Right lobe of liver (tissue), 6 donors: Measurements from ENCODE around the gene MRPL53. TPM values are rescaled to one million over a fixed set of nuclear protein-coding genes. Genes with fewer than 3 reads are reported as not detected.
A peak's percentile ranks its signal among the peaks of the same experiment; 100 is the strongest.

Source experiments
- ATAC-seq, 4 donors: fragments of 200-7000 bp; cut with Tn5 transposase; one replicate each; pipeline ENCODE4 v1.9.1; 2020; ENCODE audit warnings: mild to moderate bottlenecking in 4 of 4, moderate library complexity in 4 of 4
- DNase-seq, 3 donors: peaks; one replicate each; pipeline ENCODE4 v3.0.0-alpha.2; 2020
- H3K27ac ChIP-seq, 3 donors: fragments of 200-600 bp; one replicate each; pipeline ENCODE4 v1.8.0; 2022
- H3K27me3 ChIP-seq, 2 donors: fragments of 200-600 bp; one replicate each; pipeline ENCODE4 v1.8.0; 2022
- H3K36me3 ChIP-seq, 4 donors: fragments of 200-600 bp; sonication (generic) in 1 of 4; one replicate each; pipeline versions ENCODE4 v1.5.1 to v1.8.0; 2017 to 2022; ENCODE audit warnings: control low read depth in 1 of 4
- H3K4me1 ChIP-seq, 4 donors: fragments of 200-600 bp; sonication (generic) in 1 of 4; one replicate each; pipeline versions ENCODE4 v1.5.1 to v1.8.0; 2017 to 2022; ENCODE audit warnings: control low read depth in 1 of 4
- H3K4me3 ChIP-seq, 3 donors: fragments of 200-600 bp; one replicate each; pipeline ENCODE4 v1.8.0; 2022
- H3K9me3 ChIP-seq, 4 donors: fragments of 200-600 bp; sonication (generic) in 1 of 4; one replicate each; pipeline versions ENCODE4 v1.5.1 to v1.8.0; 2017 to 2022; ENCODE audit warnings: control low read depth in 1 of 4
- POLR2A ChIP-seq: fragments of 450-650 bp; IDR thresholded peaks from one replicate; pipeline ENCODE4 v1.6.1; 2017; ENCODE audit warnings: antibody characterized with exemption, mild to moderate bottlenecking
- WGBS: methylation state at CpG from one replicate; pipeline ENCODE4 v1.1.6; 2018; ENCODE audit warnings: low coverage, low lambda C conversion rate; ENCODE audit not compliant: insufficient coverage; ENCODE audit errors: missing lambda C conversion rate; 5-methylcytosine and 5-hydroxymethylcytosine counted together
- intact Hi-C, 2 donors: fragments of 100-400 bp; cut with DNase I; formaldehyde crosslinking; loops; one replicate each; pipeline versions ENCODE4 v1.11.2 to v1.14.1; 2022
- total RNA-seq, 6 experiments: library from RNA; depleted of rRNA in 2 of 6; stranded (reverse); fragments of >200 nt in 2 of 6; fragmentation: NEBNext Ultra II Directional in 3 of 6; extraction: Animal tissue kit (Norgen Biotek cat#: 25700) in 3 of 6; gene quantifications; one replicate each; pipeline versions ENCODE4 v1.1.0 to v1.2.4, GENCODE V29; 2016 to 2023
- TF ChIP-seq, protein P1 (sequence below), 4 donors: fragments of 200-600 bp in 3 of 4; fragments of 450-650 bp in 1 of 4; IDR thresholded peaks; one replicate each; pipeline versions ENCODE4 v1.5.1 to v1.8.0; 2016 to 2022; ENCODE audit warnings: antibody characterized with exemption in 4 of 4, mild to moderate bottlenecking in 2 of 4
- donor health status: DM: no; HTN: yes; CAD: no.
- donor health status: DM: no; HTN: no; CAD: no.
- donor health status: DM: no; HTN: no; CAD: no.
- donor health status: DM: no; HTN: yes; CAD: no.
- donor health status: DM: no; HTN: yes; CAD: no.

MRPL53 gene
- total RNA-seq, 6 experiments from 2014 or later: 10.7 to 51.9 (median 42.6) TPM

DNA sequence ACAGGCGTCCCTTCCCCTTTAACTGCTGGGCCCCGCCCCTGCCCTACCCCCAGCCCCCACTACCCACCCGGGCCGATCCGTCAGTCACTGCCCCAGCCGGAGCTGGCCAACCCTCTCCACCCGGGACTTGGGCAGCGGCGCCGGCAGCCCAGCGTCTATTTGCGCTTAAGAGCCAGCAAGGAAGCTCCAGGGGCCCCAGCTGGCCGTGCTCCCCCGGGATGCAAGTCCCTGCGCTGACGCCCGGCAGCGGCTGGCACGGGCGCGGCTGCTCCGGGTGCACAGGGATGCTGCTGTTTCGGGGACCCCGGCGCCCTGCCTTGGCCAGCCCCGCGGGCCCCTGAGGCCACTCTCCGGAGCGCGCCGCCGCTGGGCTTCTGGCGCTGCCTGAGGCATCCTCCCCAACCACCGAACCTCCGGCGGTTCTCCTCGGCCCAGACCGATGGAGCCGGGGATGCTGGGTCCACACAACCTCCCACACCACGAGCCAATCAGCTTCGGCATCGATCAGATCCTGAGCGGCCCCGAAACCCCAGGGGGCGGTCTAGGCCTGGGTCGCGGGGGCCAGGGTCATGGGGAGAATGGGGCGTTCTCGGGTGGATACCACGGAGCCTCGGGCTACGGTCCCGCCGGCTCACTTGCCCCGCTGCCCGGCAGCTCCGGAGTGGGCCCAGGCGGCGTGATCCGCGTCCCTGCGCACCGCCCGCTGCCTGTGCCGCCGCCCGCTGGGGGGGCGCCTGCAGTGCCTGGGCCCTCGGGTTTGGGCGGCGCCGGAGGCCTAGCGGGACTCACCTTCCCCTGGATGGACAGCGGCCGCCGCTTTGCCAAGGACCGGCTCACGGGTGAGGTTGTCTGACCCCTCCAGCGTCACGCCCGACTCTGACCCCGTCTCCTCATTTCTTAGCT, 42.1 kb upstream of the MRPL53 start, which contains the start of gene TLX2:
TSS of gene TLX2 (plus strand) at position 83 of the 903 bp plus-strand sequence. CDS start at position 440, 357 bp downstream.
- ATAC-seq: no peak
- no peak for DNase-seq
- no peaks in the 10 kb centered on the region for H3K36me3 ChIP-seq

DNA sequence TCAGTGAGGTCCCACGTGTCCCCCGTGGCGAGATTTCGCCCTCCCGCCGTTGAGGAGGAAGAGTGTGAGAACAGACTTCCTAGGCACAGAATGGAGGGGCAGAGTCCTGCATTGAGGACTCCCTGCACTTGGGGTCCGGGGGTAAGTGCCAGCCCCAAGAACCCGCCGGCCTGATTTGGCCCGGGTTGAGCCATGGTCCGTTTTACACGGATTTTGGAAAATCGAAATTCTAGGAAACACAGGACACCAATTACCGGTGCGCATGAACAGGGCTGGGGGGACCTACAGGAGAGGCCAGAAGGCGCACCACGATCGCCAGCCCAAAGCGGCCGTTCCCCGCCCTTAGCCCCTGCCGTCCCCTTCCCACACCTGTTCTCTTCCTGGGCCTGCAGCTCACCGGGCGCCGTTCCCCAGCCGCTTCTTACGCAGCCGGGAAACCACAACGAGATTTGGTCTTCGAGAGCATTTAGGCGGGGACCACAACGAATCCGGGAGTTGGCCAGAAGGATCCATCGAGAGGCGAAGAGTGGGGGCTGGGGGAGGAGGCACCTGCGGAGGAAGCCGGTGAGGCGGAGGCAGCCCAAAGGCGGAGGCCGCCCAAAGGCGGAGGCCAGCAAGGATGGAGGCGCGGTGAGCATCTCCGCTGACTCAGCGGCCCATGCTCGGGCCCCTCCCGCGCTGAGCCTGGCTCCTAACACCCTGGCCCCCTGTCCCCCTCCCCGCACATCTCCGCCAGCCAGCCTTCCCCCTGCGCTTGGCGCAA, 41.3 kb upstream of the MRPL53 start:
- TF ChIP-seq, protein P1, sequence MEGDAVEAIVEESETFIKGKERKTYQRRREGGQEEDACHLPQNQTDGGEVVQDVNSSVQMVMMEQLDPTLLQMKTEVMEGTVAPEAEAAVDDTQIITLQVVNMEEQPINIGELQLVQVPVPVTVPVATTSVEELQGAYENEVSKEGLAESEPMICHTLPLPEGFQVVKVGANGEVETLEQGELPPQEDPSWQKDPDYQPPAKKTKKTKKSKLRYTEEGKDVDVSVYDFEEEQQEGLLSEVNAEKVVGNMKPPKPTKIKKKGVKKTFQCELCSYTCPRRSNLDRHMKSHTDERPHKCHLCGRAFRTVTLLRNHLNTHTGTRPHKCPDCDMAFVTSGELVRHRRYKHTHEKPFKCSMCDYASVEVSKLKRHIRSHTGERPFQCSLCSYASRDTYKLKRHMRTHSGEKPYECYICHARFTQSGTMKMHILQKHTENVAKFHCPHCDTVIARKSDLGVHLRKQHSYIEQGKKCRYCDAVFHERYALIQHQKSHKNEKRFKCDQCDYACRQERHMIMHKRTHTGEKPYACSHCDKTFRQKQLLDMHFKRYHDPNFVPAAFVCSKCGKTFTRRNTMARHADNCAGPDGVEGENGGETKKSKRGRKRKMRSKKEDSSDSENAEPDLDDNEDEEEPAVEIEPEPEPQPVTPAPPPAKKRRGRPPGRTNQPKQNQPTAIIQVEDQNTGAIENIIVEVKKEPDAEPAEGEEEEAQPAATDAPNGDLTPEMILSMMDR (IDR thresholded peaks at IDR 0.05): no peak
- no peak for TF ChIP-seq POLR2A
- intact Hi-C loops: no loop called here
- Histone ChIP-seq H3K4me1 (peaks cover 0 to 12% (median 0%) of the 10 kb centered on the region in 4 donors), H3K4me3 (no peak overlapping the region), H3K27ac (no peak overlapping the region), H3K27me3 (peaks cover 6 to 52% of the 10 kb centered on the region in 2 donors), H3K9me3 (no peaks in the 10 kb centered on the region), H3K36me3 (no peaks in the 10 kb centered on the region)
- ATAC-seq (peak in 1 of 4 donors; percentile 4), DNase-seq (no peak)
- 4% methylated on average over 30 of the region's 52 CpGs for WGBS

More for the DNA sequence above, 42.1 kb upstream of the MRPL53 start, which contains the start of gene TLX2:
- Histone ChIP-seq H3K9me3 (no peaks in the 10 kb centered on the region), H3K27me3 (peaks cover 6 to 52% of the 10 kb centered on the region in 2 donors), H3K4me3 (no peak within 1 kb of the TSS), H3K4me1 (peaks cover 0 to 12% (median 0%) of the 10 kb centered on the region in 4 donors), H3K27ac (no peak within 1 kb of the TSS)
- WGBS: 3% methylated on average over 14 of the region's 82 CpGs
- intact Hi-C loops: no loop called here
- TF ChIP-seq POLR2A: no peak
- TF ChIP-seq, protein P1 (IDR thresholded peaks at IDR 0.05): no peak

DNA sequence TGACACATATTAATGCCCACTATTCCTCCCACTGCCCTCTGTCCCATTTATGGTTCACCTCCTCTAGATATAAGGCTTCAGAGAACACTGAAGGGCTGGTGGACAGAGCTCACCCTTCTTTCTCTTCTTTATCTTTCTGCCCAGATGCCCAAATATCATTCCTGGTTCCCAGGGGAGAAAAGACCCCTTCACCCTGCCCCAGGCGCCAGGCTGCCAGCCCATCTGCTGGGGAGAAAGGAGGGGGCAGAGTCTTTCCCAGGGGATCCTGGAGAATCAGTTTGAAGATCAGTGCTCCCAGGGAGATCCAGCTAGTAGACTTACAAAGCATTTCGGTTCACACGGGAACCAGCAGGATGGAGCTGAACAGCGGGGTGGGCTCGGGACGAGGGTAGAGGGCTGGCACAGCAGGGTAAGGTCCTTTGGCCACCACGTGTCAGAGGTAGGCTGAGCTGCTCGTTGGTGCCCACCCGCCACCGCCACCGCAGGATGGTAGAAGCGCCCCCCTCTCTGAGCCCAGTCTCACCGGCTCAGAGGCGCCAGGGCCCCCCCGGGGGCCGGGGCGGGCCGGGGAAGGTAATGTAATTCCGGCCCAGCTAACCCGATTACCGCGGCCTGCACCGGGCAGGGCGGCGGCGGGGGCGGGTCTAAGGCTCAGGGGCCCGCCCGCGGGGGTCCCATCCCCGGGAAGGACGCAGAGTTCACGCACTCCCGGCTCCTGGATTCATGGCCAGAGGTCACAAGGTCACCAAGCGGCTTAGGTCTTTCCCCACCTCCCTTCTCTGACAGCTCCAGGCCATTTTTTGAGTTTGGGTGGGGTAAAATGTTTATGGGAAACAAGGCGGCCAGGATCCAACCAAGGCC, 40.5 kb upstream of the MRPL53 start:
- DNase-seq: no peak
- peaks cover 0 to 12% (median 0%) of the 10 kb centered on the region in 4 donors for H3K4me1 ChIP-seq
- WGBS: 3% methylated on average over 12 of the region's 36 CpGs
- no peak for ATAC-seq
- TF ChIP-seq, protein P1 (IDR thresholded peaks at IDR 0.05): no peak
- TF ChIP-seq POLR2A: no peak
- intact Hi-C loops: no loop called here
- H3K9me3 ChIP-seq: no peaks in the 10 kb centered on the region
- no peak overlapping the region for H3K27ac ChIP-seq
- no peaks in the 10 kb centered on the region for H3K36me3 ChIP-seq
- H3K4me3 ChIP-seq: no peak overlapping the region
- H3K27me3 ChIP-seq: peaks cover 6 to 52% of the 10 kb centered on the region in 2 donors
